Duodenal mucosa (tissue), 2 donors: ENCODE measurements around the gene FREM3.

Experiments
- H3K27ac ChIP-seq: one replicate; pipeline ENCODE4 v1.7.0; 2013; ENCODE audit warnings: low read depth, low read length
- H3K27me3 ChIP-seq, 2 donors: one replicate each; pipeline ENCODE4 v1.7.0; 2013; ENCODE audit warnings: low read length in 2 of 2, control low read depth in 1 of 2; ENCODE audit not compliant: insufficient read depth in 2 of 2, control insufficient read depth in 1 of 2
- H3K36me3 ChIP-seq, 2 donors: one replicate each; pipeline ENCODE4 v1.7.0; 2013; ENCODE audit warnings: low read length in 2 of 2, control low read depth in 1 of 2; ENCODE audit not compliant: insufficient read depth in 2 of 2, control insufficient read depth in 1 of 2
- H3K4me1 ChIP-seq, 2 donors: one replicate each; pipeline ENCODE4 v1.7.0; 2013; ENCODE audit warnings: low read length in 2 of 2, control low read depth in 1 of 2; ENCODE audit not compliant: insufficient read depth in 2 of 2, control insufficient read depth in 1 of 2
- H3K4me3 ChIP-seq, 2 donors: one replicate each; pipeline ENCODE4 v1.7.0; 2013; ENCODE audit warnings: low read length in 2 of 2, low read depth in 1 of 2
- H3K9ac ChIP-seq, 2 donors: one replicate each; pipeline ENCODE4 v1.7.0; 2013; ENCODE audit warnings: low read length in 2 of 2, low read depth in 1 of 2
- H3K9me3 ChIP-seq, 2 donors: one replicate each; pipeline ENCODE4 v1.7.0; 2013; ENCODE audit warnings: low read length in 2 of 2, control low read depth in 1 of 2; ENCODE audit not compliant: control insufficient read depth in 1 of 2

Gene FREM3

DNA sequence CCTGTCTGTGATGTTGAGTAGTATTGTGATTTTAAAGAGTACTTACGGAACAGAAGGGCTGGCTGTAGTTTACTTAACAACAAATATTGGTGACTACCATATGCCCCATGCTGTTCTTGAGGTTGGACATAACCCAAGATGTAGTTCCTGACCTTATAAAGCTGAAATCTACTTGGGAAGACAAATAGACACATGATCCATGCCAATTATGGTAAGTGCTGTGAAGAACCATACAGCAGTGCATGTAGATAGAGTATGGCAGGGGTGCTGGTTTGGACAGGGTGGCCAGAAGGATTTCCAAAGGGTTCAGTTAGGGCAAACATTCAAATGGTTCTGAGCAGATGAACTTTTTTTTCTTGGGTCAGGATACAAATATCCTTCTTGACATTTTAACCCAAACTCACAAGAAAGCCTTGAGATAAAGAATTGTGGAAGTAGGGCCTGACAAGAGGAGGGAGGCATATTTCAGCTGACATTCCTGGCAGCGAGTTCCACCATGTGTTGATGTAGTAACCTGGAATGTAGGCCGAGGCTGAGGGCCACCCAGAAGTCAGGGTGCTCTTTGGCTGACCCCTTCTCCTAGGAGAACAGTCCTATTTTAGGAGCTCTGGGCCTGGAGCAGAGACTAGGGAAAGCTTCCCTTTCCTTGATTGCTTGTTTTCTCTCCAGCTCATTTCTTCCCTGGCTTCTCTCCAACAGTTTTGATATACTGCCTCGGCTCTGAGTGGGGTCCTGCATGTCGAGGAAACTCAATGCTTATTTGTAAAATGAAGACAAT lies 74.2 kb downstream of the FREM3 start:
- Histone ChIP-seq H3K9ac (no peak overlapping the region), H3K27me3 (no peaks in the 10 kb centered on the region), H3K27ac (no peak overlapping the region), H3K9me3 (no peaks in the 10 kb centered on the region), H3K4me1 (peaks cover 0 to 4% of the 10 kb centered on the region in 2 donors), H3K4me3 (no peak overlapping the region), H3K36me3 (no peaks in the 10 kb centered on the region)

DNA sequence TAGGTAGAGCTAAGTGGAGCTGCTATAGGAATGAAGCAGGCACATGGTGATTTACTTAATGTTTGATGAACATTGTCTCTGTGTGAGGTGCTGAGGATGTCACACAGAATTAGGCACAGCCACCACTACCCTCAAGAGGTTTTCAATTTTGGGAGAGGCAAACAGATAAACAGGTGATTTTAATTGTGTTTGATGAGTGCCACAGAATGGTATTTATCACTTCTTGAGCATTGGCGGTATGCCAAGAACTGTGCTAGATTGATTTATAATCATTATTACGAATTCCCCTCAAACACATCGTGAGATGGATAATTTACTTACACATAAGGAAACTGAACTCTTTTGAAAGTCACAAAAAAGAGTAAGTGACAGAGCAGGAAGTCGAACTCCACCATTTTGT lies 74.8 kb downstream of the FREM3 start:
- Histone ChIP-seq H3K4me1 (peaks cover 0 to 4% of the 10 kb centered on the region in 2 donors), H3K27ac (no peak overlapping the region), H3K4me3 (no peak overlapping the region), H3K9ac (no peak overlapping the region), H3K36me3 (no peaks in the 10 kb centered on the region), H3K27me3 (no peaks in the 10 kb centered on the region), H3K9me3 (no peaks in the 10 kb centered on the region)

- Histone ChIP-seq H3K27ac (no peak overlapping the region), H3K4me1 (peaks cover 0 to 4% of the 10 kb centered on the region in 2 donors), H3K9me3 (no peaks in the 10 kb centered on the region), H3K4me3 (no peak overlapping the region), H3K36me3 (no peaks in the 10 kb centered on the region), H3K27me3 (no peaks in the 10 kb centered on the region), H3K9ac (no peak overlapping the region)
These were observed 76.6 kb downstream of the FREM3 start for GRCh38 chr4:143623896-143624295.

- H3K27ac ChIP-seq, result no peak overlapping the region
- H3K4me1 ChIP-seq, result no peaks in the 10 kb centered on the region
- no peaks in the 10 kb centered on the region for H3K9me3 ChIP-seq
- no peaks in the 10 kb centered on the region for H3K27me3 ChIP-seq
- no peak overlapping the region for H3K4me3 ChIP-seq
- no peaks in the 10 kb centered on the region for H3K36me3 ChIP-seq
- H3K9ac ChIP-seq, result no peak overlapping the region
These were observed 81.7 kb downstream of the FREM3 start for GRCh38 chr4:143618811-143619210.

GRCh38 chr4:143617994-143618679 lies 82.3 kb downstream of the FREM3 start:
- Histone ChIP-seq H3K4me3 (no peak overlapping the region), H3K9ac (no peak overlapping the region), H3K27me3 (no peaks in the 10 kb centered on the region), H3K27ac (no peak overlapping the region), H3K4me1 (no peaks in the 10 kb centered on the region), H3K9me3 (no peaks in the 10 kb centered on the region), H3K36me3 (no peaks in the 10 kb centered on the region)

DNA sequence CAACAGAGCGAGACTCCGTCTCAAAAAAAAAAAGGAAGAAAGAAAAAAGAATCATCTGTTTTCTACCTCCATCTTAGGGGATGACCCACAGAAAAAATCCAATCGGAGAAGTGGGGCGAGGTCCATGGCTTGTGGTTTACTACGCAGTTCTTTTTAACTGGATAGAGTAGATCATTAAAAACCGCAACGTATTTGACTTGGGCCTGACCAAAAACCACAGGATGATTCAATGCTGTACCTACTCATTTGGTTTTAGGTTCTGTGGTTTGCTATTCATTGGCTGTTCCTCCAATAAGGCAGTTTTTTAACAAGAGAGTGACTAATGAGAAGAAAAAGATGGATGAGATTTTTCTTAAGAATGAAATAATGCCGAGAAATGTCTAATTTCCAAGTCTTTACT lies 83.7 kb downstream of the FREM3 start:
- H3K36me3 ChIP-seq, result no peaks in the 10 kb centered on the region
- no peak overlapping the region for H3K9ac ChIP-seq
- H3K4me3 ChIP-seq, result no peak overlapping the region
- H3K9me3 ChIP-seq, result no peaks in the 10 kb centered on the region
- H3K4me1 ChIP-seq, result no peaks in the 10 kb centered on the region
- no peaks in the 10 kb centered on the region for H3K27me3 ChIP-seq
- no peak overlapping the region for H3K27ac ChIP-seq

DNA sequence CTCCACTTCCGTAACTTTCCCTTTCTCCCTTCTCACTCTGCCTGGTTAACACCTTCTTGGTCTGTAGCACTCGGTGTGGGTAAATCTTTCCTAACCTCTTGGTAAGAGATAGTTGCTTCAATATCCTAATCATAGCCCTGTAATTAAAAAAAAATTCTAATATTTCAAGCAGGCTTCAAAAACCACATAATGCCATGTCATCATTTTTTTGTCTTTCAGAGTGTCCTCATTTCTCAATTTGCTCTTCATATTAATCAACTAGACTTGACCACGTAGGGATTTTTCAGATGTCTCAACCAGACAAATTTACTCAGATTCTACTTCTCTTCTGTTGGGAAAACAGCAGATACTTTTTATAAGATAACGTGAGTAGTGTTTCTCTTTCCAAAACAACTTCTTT lies 91.0 kb downstream of the FREM3 start:
- no peak overlapping the region for H3K27ac ChIP-seq
- H3K4me3 ChIP-seq, result no peak overlapping the region
- no peaks in the 10 kb centered on the region for H3K36me3 ChIP-seq
- H3K9ac ChIP-seq, result no peak overlapping the region
- H3K27me3 ChIP-seq, result no peaks in the 10 kb centered on the region
- no peaks in the 10 kb centered on the region for H3K9me3 ChIP-seq
- no peaks in the 10 kb centered on the region for H3K4me1 ChIP-seq

- Histone ChIP-seq H3K36me3 (no peaks in the 10 kb centered on the region), H3K27me3 (no peaks in the 10 kb centered on the region), H3K4me1 (no peaks in the 10 kb centered on the region), H3K27ac (no peak overlapping the region), H3K4me3 (no peak overlapping the region), H3K9ac (no peak overlapping the region), H3K9me3 (no peaks in the 10 kb centered on the region)
These were observed 94.0 kb downstream of the FREM3 start for GRCh38 chr4:143606480-143606879.

- Histone ChIP-seq H3K36me3 (no peaks in the 10 kb centered on the region), H3K27me3 (no peaks in the 10 kb centered on the region), H3K4me3 (no peak overlapping the region), H3K9me3 (no peaks in the 10 kb centered on the region), H3K27ac (no peak overlapping the region), H3K4me1 (no peaks in the 10 kb centered on the region), H3K9ac (no peak overlapping the region)
These were observed 100.6 kb downstream of the FREM3 start for GRCh38 chr4:143599827-143600226.

GRCh38 chr4:143598816-143599215 lies 101.7 kb downstream of the FREM3 start:
- no peaks in the 10 kb centered on the region for H3K4me1 ChIP-seq
- H3K4me3 ChIP-seq, result no peak overlapping the region
- no peaks in the 10 kb centered on the region for H3K27me3 ChIP-seq
- H3K9me3 ChIP-seq, result no peaks in the 10 kb centered on the region
- no peak overlapping the region for H3K27ac ChIP-seq
- no peak overlapping the region for H3K9ac ChIP-seq
- H3K36me3 ChIP-seq, result no peaks in the 10 kb centered on the region
